HepG2 (cell line): ENCODE data around the gene ZNF484. TPM values are rescaled to one million over a fixed set of nuclear protein-coding genes. Genes with fewer than 3 reads are reported as not detected.

Experiments
- ATAC-seq: fragments of 200-7000 bp; cut with Tn5 transposase; 3 replicates; pipeline ENCODE4 v1.9.1; 2020; ENCODE audit warnings: mild to moderate bottlenecking, moderate library complexity
- BruUV-seq: library from RNA; stranded (reverse); fragments of 400-500 nt; replicated peaks from 2 replicates; lab custom pipeline; 2021; lab: Mats Ljungman, UMichigan
- CTCF ChIA-PET: fragments of 300-600 bp; formaldehyde crosslinking; extraction: SDS; loops from one replicate; lab custom pipeline; 2021; ENCODE audit warnings: low total read pairs, inconsistent platforms, low intra/inter-chr PET ratio; lab: Yijun Ruan, JAX
- POLR2A ChIA-PET: fragments of 350-600 bp; sonication (Branson Sonifier 250); formaldehyde crosslinking; loops from one replicate; lab custom pipeline; 2020; ENCODE audit warnings: antibody characterized with exemption, inconsistent platforms; lab: Yijun Ruan, JAX
- DNase-seq: peaks from one replicate; pipeline ENCODE4 v3.0.0-alpha.2; 2015; ENCODE audit warnings: low spot score
- FAIRE-seq: peaks from 3 replicates; lab custom pipeline; 2011; peaks lifted over from hg19 to GRCh38; lab: Jason Lieb, UNC
- H2AFZ ChIP-seq: one replicate; pipeline ENCODE4 v1.6.1; 2011; ENCODE audit warnings: low read length, inconsistent platforms
- H3K27ac ChIP-seq: fragments of 300-600 bp; 3 replicates; pipeline ENCODE4 v1.8.0; 2011; ENCODE audit warnings: mixed run types, mild to moderate bottlenecking, mixed read lengths, low read length, inconsistent platforms; ENCODE audit not compliant: insufficient read depth; ENCODE audit errors: extremely low read length
- H3K27me3 ChIP-seq, 2 experiments: fragments of 200-600 bp in 1 of 2; 2 replicates in 1 of 2; 3 replicates in 1 of 2; pipeline versions ENCODE4 v1.6.0 to v1.8.0; 2011; ENCODE audit warnings: low read length in 2 of 2, mild to moderate bottlenecking in 2 of 2, moderate library complexity in 2 of 2, inconsistent platforms in 1 of 2; ENCODE audit not compliant: insufficient read depth in 2 of 2, control insufficient read depth in 1 of 2
- H3K36me3 ChIP-seq, 2 experiments: fragments of 200-600 bp in 1 of 2; replicated peaks in 1 of 2; 2 replicates in 1 of 2; 3 replicates in 1 of 2; pipeline versions ENCODE4 v1.5.1 to v1.8.0; 2011; ENCODE audit warnings: low read length in 2 of 2, inconsistent platforms in 1 of 2; ENCODE audit not compliant: insufficient read depth in 2 of 2, control insufficient read depth in 1 of 2
- H3K4me1 ChIP-seq: 2 replicates; pipeline ENCODE4 v1.5.1; 2012; ENCODE audit warnings: low read length, inconsistent platforms; ENCODE audit not compliant: insufficient read depth
- H3K4me2 ChIP-seq: 2 replicates; pipeline ENCODE4 v1.6.0; 2011; ENCODE audit warnings: low read depth, low read length, inconsistent platforms
- H3K4me3 ChIP-seq, 3 experiments: fragments of 200-600 bp in 1 of 3; sonication (generic), shearing (Covaris generic) in 1 of 3; replicated peaks in 1 of 3; 2 replicates each; pipeline ENCODE4 v1.5.1; 2011 to 2016; ENCODE audit warnings: low read length in 3 of 3, inconsistent platforms in 2 of 3, low read depth in 2 of 3, mild to moderate bottlenecking in 2 of 3, control low read depth in 1 of 3, mixed read lengths in 1 of 3; ENCODE audit not compliant: insufficient read depth in 1 of 3
- H3K79me2 ChIP-seq: one replicate; pipeline ENCODE4 v1.6.1; 2011; ENCODE audit warnings: low read length, inconsistent platforms; ENCODE audit not compliant: insufficient read depth
- H3K9ac ChIP-seq: 2 replicates; pipeline ENCODE4 v1.6.0; 2011; ENCODE audit warnings: mild to moderate bottlenecking, low read depth, low read length, inconsistent platforms; ENCODE audit not compliant: insufficient read depth
- H3K9me3 ChIP-seq: 2 replicates; pipeline ENCODE4 v1.5.1; 2012; ENCODE audit warnings: mild to moderate bottlenecking, low read length
- H4K20me1 ChIP-seq: 2 replicates; pipeline ENCODE4 v1.6.0; 2011; ENCODE audit warnings: inconsistent platforms, mild to moderate bottlenecking, low read length, moderate library complexity; ENCODE audit not compliant: insufficient read depth
- GLMP ChIP-seq: sonication (generic); formaldehyde crosslinking; IDR thresholded peaks from 2 replicates; pipeline ENCODE4 v1.9.0; 2021; ENCODE audit warnings: missing genetic modification reagents, mild to moderate bottlenecking, borderline replicate concordance
- MAFG ChIP-seq: sonication (generic); formaldehyde crosslinking; IDR thresholded peaks from 2 replicates; pipeline ENCODE4 v1.5.1; 2020; ENCODE audit warnings: mild to moderate bottlenecking, missing genetic modification reagents
- PHF20 ChIP-seq: sonication (generic); formaldehyde crosslinking; IDR thresholded peaks from 2 replicates; pipeline ENCODE4 v1.5.0; 2020; ENCODE audit warnings: mild to moderate bottlenecking, missing genetic modification reagents
- POLR2G ChIP-seq: fragments of 200-400 bp; formaldehyde crosslinking; IDR thresholded peaks from 2 replicates; pipeline ENCODE4 v1.6.1; 2018; ENCODE audit warnings: mild to moderate bottlenecking, low read depth, low read length, moderate library complexity
- RARA ChIP-seq: IDR thresholded peaks from 2 replicates; pipeline ENCODE4 v1.6.1; 2016; ENCODE audit warnings: missing genetic modification reagents, missing compliant biosample characterization
- RFX1 ChIP-seq: fragments of 450-650 bp; IDR thresholded peaks from 2 replicates; pipeline ENCODE4 v1.6.1; 2017
- TCF12 ChIP-seq, 2 experiments: fragments of 450-650 bp in 1 of 2; sonication (generic) in 1 of 2; formaldehyde crosslinking in 1 of 2; IDR thresholded peaks; 2 replicates each; pipeline versions ENCODE4 v1.6.1 to v1.8.0; 2017 to 2022; ENCODE audit warnings: antibody characterized with exemption in 1 of 2, mild to moderate bottlenecking in 1 of 2, missing genetic modification reagents in 1 of 2, moderate library complexity in 1 of 2
- ZNF547 ChIP-seq: sonication (generic); formaldehyde crosslinking; IDR thresholded peaks from 2 replicates; pipeline ENCODE4 v1.5.1; 2020; ENCODE audit warnings: mild to moderate bottlenecking, missing genetic modification reagents
- ZNF589 ChIP-seq: sonication (generic); formaldehyde crosslinking; conservative IDR thresholded peaks from 2 replicates; pipeline ENCODE4 v1.8.0; 2022; ENCODE audit warnings: mild to moderate bottlenecking, moderate library complexity, missing genetic modification reagents
- ZNF724P ChIP-seq: sonication (generic); formaldehyde crosslinking; IDR thresholded peaks from 2 replicates; pipeline ENCODE4 v1.8.0; 2022; ENCODE audit warnings: missing genetic modification reagents, borderline replicate concordance
- ZNF740 ChIP-seq: sonication (generic); formaldehyde crosslinking; IDR thresholded peaks from 2 replicates; pipeline ENCODE4 v1.4.0; 2020; ENCODE audit warnings: missing genetic modification reagents
- ZSCAN20 ChIP-seq: sonication (generic); formaldehyde crosslinking; IDR thresholded peaks from 2 replicates; pipeline ENCODE4 v1.4.0; 2020; ENCODE audit warnings: missing genetic modification reagents, mild to moderate bottlenecking, borderline replicate concordance
- WGBS: methylation state at CpG from one replicate; pipeline ENCODE4 v1.1.6; 2017; ENCODE audit warnings: low lambda C conversion rate; 5-methylcytosine and 5-hydroxymethylcytosine counted together
- in situ Hi-C: cut with HindIII; loops from 2 replicates; pipeline ENCODE4 v1.10.0; 2017; ENCODE audit warnings: low pct_unique_long_range_greater_than_20kb; ENCODE audit not compliant: extremely low pct_ligation_motif_present
- intact Hi-C: fragments of 100-400 bp; cut with micrococcal nuclease; formaldehyde crosslinking; loops from one replicate; pipeline ENCODE4 v1.10.0; 2022; ENCODE audit not compliant: unreplicated experiment
- polyA plus RNA-seq, 8 experiments: library from polyadenylated mRNA; depleted of rRNA in 3 of 8; stranded (reverse) in 7 of 8; unstranded in 1 of 8; fragments of >200 nt; fragmentation: Illumina TruSeq in 4 of 8; extraction: Trizol in 4 of 8; gene quantifications; 2 replicates each; pipeline versions ENCODE4 v1.2.1 to v1.2.3, GENCODE V29; 2011 to 2016; ENCODE audit warnings: low read depth in 4 of 8, missing spikeins in 1 of 8, mixed read lengths in 1 of 8; ENCODE audit not compliant: insufficient read depth in 1 of 8
- total RNA-seq, 5 experiments: library from RNA; depleted of rRNA; stranded (reverse); fragments of >200 nt; fragmentation: Illumina TruSeq; extraction: Trizol; gene quantifications; 2 replicates each; pipeline ENCODE4 v1.2.3, GENCODE V29; 2016; ENCODE audit warnings: low read depth in 1 of 5
- TF ChIP-seq, protein P1 (sequence below): sonication (generic); formaldehyde crosslinking; IDR thresholded peaks from 2 replicates; pipeline ENCODE4 v1.5.0; 2020; ENCODE audit warnings: mild to moderate bottlenecking, missing genetic modification reagents
- TF ChIP-seq, protein P2 (sequence below): sonication (generic); formaldehyde crosslinking; IDR thresholded peaks from 2 replicates; pipeline ENCODE4 v1.5.0; 2020; ENCODE audit warnings: missing genetic modification reagents
- TF ChIP-seq, protein P3 (sequence below): sonication (generic); formaldehyde crosslinking; IDR thresholded peaks from 2 replicates; pipeline ENCODE4 v1.8.0; 2022; ENCODE audit warnings: missing genetic modification reagents, mild to moderate bottlenecking, inconsistent platforms, borderline replicate concordance
- TF ChIP-seq, protein P4 (sequence below): sonication (generic); formaldehyde crosslinking; IDR thresholded peaks from 2 replicates; pipeline ENCODE4 v1.5.0; 2020; ENCODE audit warnings: mild to moderate bottlenecking, missing genetic modification reagents, moderate library complexity
- TF ChIP-seq, protein P5 (sequence below): sonication (generic); formaldehyde crosslinking; IDR thresholded peaks from 2 replicates; pipeline ENCODE4 v1.8.0; 2022; ENCODE audit warnings: mild to moderate bottlenecking, missing genetic modification reagents, moderate library complexity

The ZNF484 gene
- total and polyA plus RNA-seq, 2 of the 13 experiments (the other 11 are each of a cell fraction or from before 2014, with no cell fraction given) = 0.96 to 7.2 TPM

- H2AFZ ChIP-seq = no peak overlapping the region
- CTCF ChIA-PET = no interaction called here
- TF ChIP-seq, protein P1, sequence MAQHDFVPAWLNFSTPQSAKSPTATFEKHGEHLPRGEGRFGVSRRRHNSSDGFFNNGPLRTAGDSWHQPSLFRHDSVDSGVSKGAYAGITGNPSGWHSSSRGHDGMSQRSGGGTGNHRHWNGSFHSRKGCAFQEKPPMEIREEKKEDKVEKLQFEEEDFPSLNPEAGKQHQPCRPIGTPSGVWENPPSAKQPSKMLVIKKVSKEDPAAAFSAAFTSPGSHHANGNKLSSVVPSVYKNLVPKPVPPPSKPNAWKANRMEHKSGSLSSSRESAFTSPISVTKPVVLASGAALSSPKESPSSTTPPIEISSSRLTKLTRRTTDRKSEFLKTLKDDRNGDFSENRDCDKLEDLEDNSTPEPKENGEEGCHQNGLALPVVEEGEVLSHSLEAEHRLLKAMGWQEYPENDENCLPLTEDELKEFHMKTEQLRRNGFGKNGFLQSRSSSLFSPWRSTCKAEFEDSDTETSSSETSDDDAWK (CRISPR knock-in tag) = no peak
- TF ChIP-seq, protein P2, sequence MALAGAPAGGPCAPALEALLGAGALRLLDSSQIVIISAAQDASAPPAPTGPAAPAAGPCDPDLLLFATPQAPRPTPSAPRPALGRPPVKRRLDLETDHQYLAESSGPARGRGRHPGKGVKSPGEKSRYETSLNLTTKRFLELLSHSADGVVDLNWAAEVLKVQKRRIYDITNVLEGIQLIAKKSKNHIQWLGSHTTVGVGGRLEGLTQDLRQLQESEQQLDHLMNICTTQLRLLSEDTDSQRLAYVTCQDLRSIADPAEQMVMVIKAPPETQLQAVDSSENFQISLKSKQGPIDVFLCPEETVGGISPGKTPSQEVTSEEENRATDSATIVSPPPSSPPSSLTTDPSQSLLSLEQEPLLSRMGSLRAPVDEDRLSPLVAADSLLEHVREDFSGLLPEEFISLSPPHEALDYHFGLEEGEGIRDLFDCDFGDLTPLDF (CRISPR knock-in tag) = no peak
- TF ChIP-seq ZNF589 = no peak
- TF ChIP-seq ZSCAN20 = no peak
- no peak for TF ChIP-seq ZNF740 (CRISPR knock-in tag)
- TF ChIP-seq, protein P3, sequence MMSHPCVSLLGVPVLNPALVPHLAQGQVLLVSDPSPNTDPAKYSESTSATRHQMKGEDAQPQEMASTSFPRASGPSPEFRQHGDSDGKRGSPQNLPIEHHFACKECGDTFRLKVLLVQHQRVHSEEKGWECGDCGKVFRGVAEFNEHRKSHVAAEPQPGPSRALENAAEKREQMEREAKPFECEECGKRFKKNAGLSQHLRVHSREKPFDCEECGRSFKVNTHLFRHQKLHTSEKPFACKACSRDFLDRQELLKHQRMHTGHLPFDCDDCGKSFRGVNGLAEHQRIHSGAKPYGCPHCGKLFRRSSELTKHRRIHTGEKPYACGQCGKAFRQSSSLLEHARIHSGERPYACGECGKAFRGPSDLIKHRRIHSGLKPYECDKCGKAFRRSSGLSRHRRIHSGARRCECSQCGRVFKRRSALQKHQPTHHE = no peak
- TF ChIP-seq MAFG (CRISPR knock-in tag) = no peak
- no peak for TF ChIP-seq POLR2G
- no peak for TF ChIP-seq GLMP (CRISPR knock-in tag)
- TF ChIP-seq RARA (CRISPR knock-in tag) = no peak
- TF ChIP-seq, protein P4, sequence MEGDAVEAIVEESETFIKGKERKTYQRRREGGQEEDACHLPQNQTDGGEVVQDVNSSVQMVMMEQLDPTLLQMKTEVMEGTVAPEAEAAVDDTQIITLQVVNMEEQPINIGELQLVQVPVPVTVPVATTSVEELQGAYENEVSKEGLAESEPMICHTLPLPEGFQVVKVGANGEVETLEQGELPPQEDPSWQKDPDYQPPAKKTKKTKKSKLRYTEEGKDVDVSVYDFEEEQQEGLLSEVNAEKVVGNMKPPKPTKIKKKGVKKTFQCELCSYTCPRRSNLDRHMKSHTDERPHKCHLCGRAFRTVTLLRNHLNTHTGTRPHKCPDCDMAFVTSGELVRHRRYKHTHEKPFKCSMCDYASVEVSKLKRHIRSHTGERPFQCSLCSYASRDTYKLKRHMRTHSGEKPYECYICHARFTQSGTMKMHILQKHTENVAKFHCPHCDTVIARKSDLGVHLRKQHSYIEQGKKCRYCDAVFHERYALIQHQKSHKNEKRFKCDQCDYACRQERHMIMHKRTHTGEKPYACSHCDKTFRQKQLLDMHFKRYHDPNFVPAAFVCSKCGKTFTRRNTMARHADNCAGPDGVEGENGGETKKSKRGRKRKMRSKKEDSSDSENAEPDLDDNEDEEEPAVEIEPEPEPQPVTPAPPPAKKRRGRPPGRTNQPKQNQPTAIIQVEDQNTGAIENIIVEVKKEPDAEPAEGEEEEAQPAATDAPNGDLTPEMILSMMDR (CRISPR knock-in tag) = no peak
- TF ChIP-seq PHF20 (CRISPR knock-in tag) = no peak
- TF ChIP-seq, protein P5, sequence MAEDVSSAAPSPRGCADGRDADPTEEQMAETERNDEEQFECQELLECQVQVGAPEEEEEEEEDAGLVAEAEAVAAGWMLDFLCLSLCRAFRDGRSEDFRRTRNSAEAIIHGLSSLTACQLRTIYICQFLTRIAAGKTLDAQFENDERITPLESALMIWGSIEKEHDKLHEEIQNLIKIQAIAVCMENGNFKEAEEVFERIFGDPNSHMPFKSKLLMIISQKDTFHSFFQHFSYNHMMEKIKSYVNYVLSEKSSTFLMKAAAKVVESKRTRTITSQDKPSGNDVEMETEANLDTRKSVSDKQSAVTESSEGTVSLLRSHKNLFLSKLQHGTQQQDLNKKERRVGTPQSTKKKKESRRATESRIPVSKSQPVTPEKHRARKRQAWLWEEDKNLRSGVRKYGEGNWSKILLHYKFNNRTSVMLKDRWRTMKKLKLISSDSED (CRISPR knock-in tag) = no peak
- TF ChIP-seq ZNF547 (CRISPR knock-in tag) = no peak
- no peak for TF ChIP-seq RFX1
- TF ChIP-seq ZNF724P (CRISPR knock-in tag) = no peak
- no peak for TF ChIP-seq TCF12 (IDR thresholded peaks at IDR 0.05)
- TF ChIP-seq TCF12 (CRISPR knock-in tag; IDR thresholded peaks at IDR 0.05) = no peak
Measured at GRCh38 chr9:92829420-92829819, 48.4 kb downstream of the ZNF484 start.

More at GRCh38 chr9:92829420-92829819, 48.4 kb downstream of the ZNF484 start:
- in situ Hi-C loops = no loop called here
- DNase-seq (no peak), ATAC-seq (no peak), FAIRE-seq (no peak)
- no peak overlapping the region for H3K4me3 ChIP-seq
- peaks cover 0 to 8% of the 10 kb centered on the region in 2 experiments; a peak in 1 of 5 replicates for H3K27me3 ChIP-seq
- intact Hi-C loops = no loop called here
- 17% methylated on average over 2 of the region's 2 CpGs for WGBS
- no peak overlapping the region for H3K4me2 ChIP-seq
- POLR2A ChIA-PET = no interaction called here
- H3K27ac ChIP-seq = no peak overlapping the region
- no peaks in the 10 kb centered on the region for H3K36me3 ChIP-seq
- H3K9me3 ChIP-seq = peaks cover 11% of the 10 kb centered on the region
- BruUV-seq = no TSS peak
- H4K20me1 ChIP-seq = no peaks in the 10 kb centered on the region
- H3K4me1 ChIP-seq = no peaks in the 10 kb centered on the region
- no peaks in the 10 kb centered on the region for H3K79me2 ChIP-seq
- H3K9ac ChIP-seq = no peak overlapping the region
